WERI-Rb-1 (cell line): ENCODE measurements around the gene PCDH9.

Experiments
- DNase-seq: peaks from one replicate; pipeline ENCODE4 v3.0.0-alpha.2; 2020
- H3K27ac ChIP-seq: fragments of 250-450 bp; sonication (Bioruptor Pico); 2 replicates; pipeline ENCODE4 v1.5.1; 2020; ENCODE audit warnings: mild to moderate bottlenecking, moderate library complexity
- H3K27me3 ChIP-seq: fragments of 250-450 bp; sonication (Bioruptor Pico); 2 replicates; pipeline ENCODE4 v1.5.1; 2021; ENCODE audit warnings: mild to moderate bottlenecking, low read depth, moderate library complexity; ENCODE audit not compliant: insufficient read depth, severe bottlenecking
- H3K36me3 ChIP-seq: fragments of 250-450 bp; sonication (Bioruptor Pico); 2 replicates; pipeline ENCODE4 v1.5.1; 2020; ENCODE audit warnings: mild to moderate bottlenecking, moderate library complexity
- H3K4me3 ChIP-seq: 2 replicates; pipeline ENCODE4 v1.5.1; 2011; ENCODE audit warnings: low read depth, mild to moderate bottlenecking, control low read depth, low read length
- H3K9me3 ChIP-seq: fragments of 250-450 bp; sonication (Bioruptor Pico); 2 replicates; pipeline ENCODE4 v1.5.1; 2021; ENCODE audit warnings: mild to moderate bottlenecking, moderate library complexity; ENCODE audit not compliant: severe bottlenecking
- TF ChIP-seq, protein P1 (sequence below): IDR thresholded peaks from 2 replicates; pipeline ENCODE4 v1.5.1; 2011; ENCODE audit warnings: low read depth, mild to moderate bottlenecking, control low read depth, inconsistent platforms, low read length

Gene PCDH9

DNA sequence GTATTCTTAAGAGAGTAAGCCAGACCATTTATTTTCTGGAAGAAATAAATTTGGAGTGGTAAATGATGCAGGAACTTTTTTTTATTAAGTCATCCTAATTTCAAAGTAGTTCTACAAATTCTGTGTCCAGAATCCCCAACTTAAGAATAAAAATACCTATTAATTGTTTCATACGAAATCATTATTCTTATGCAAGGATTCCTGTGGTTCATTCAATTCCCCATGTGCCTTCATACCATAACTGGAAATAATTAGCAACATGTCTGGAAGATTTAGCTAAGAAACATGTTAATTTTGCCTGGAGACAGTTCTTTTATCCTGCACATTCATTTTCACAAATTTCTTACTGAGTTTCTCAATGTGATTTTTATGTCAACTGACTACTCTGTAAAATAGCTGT lies 408.6 kb downstream of the PCDH9 start:
- Histone ChIP-seq H3K4me3 (no peak overlapping the region), H3K27me3 (no peaks in the 10 kb centered on the region), H3K9me3 (no peaks in the 10 kb centered on the region), H3K36me3 (no peaks in the 10 kb centered on the region), H3K27ac (no peak overlapping the region)
- DNase-seq, result no peak
- TF ChIP-seq, protein P1, sequence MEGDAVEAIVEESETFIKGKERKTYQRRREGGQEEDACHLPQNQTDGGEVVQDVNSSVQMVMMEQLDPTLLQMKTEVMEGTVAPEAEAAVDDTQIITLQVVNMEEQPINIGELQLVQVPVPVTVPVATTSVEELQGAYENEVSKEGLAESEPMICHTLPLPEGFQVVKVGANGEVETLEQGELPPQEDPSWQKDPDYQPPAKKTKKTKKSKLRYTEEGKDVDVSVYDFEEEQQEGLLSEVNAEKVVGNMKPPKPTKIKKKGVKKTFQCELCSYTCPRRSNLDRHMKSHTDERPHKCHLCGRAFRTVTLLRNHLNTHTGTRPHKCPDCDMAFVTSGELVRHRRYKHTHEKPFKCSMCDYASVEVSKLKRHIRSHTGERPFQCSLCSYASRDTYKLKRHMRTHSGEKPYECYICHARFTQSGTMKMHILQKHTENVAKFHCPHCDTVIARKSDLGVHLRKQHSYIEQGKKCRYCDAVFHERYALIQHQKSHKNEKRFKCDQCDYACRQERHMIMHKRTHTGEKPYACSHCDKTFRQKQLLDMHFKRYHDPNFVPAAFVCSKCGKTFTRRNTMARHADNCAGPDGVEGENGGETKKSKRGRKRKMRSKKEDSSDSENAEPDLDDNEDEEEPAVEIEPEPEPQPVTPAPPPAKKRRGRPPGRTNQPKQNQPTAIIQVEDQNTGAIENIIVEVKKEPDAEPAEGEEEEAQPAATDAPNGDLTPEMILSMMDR, result no peak

DNA sequence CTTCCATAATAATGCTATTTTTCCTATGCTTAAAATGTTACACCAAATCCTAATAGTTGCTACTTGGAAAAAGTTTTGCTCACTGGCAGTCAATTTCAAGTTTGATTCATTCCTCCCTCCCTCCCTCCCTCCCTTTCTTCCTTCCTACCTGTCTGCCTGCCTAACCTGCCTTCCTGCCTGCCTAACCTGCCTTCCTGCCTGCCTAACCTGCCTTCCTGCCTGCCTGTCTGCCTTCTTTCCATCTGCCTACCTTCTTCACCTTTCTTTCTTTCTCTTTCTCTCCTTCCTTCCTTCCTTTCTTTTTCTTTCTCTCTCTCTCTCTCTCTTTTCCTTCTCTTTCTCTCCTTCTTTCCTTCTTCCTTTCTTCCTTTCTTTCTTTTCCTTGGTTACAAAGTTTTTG lies 418.7 kb downstream of the PCDH9 start:
- Histone ChIP-seq H3K27ac (no peak overlapping the region), H3K9me3 (no peaks in the 10 kb centered on the region), H3K4me3 (no peak overlapping the region), H3K36me3 (no peaks in the 10 kb centered on the region), H3K27me3 (no peaks in the 10 kb centered on the region)
- TF ChIP-seq, protein P1, result no peak
- DNase-seq, result no peak

GRCh38 chr13:66809485-66809884 lies 420.7 kb downstream of the PCDH9 start:
- DNase-seq, result no peak
- no peaks in the 10 kb centered on the region for H3K36me3 ChIP-seq
- H3K9me3 ChIP-seq, result no peaks in the 10 kb centered on the region
- no peak overlapping the region for H3K27ac ChIP-seq
- no peak overlapping the region for H3K4me3 ChIP-seq
- no peaks in the 10 kb centered on the region for H3K27me3 ChIP-seq
- TF ChIP-seq, protein P1, result no peak

GRCh38 chr13:66807251-66807650 lies 422.9 kb downstream of the PCDH9 start:
- no peaks in the 10 kb centered on the region for H3K9me3 ChIP-seq
- no peak overlapping the region for H3K27ac ChIP-seq
- DNase-seq, result no peak
- H3K27me3 ChIP-seq, result no peaks in the 10 kb centered on the region
- H3K4me3 ChIP-seq, result no peak overlapping the region
- TF ChIP-seq, protein P1, result no peak
- no peaks in the 10 kb centered on the region for H3K36me3 ChIP-seq

GRCh38 chr13:66805657-66806056 lies 424.5 kb downstream of the PCDH9 start:
- TF ChIP-seq, protein P1, result no peak
- H3K27ac ChIP-seq, result no peak overlapping the region
- H3K36me3 ChIP-seq, result no peaks in the 10 kb centered on the region
- H3K9me3 ChIP-seq, result no peaks in the 10 kb centered on the region
- H3K4me3 ChIP-seq, result no peak overlapping the region
- no peaks in the 10 kb centered on the region for H3K27me3 ChIP-seq
- no peak for DNase-seq

DNA sequence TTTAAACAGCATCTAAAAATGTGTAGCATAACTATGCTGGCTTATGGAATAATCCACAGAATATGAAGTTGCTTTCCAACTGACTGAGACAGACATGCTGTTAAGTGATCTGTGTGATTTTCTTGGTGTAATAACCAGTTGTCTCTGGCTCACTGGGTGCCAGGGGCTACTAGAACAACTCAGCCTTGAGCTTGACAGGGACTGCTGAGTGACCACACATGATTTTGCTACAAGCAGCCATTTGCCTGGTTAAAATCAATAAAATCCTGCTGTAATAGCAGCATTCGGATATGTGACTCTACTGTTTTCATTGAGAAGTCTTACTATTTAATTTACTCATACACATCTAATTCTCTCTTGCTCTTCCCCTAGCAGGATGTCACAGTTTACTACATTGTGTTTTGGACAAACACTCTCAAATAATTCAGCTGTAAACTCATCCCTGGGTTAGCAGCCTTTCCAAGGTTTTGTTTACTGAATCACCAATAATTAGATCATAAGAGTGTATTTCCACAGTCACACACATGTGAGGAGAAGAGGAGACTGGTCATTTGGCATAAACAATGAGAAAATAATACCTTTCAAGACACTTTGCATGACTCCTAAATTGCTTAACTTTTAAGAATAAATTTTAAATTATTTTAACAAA lies 426.2 kb downstream of the PCDH9 start:
- no peaks in the 10 kb centered on the region for H3K9me3 ChIP-seq
- no peak for DNase-seq
- H3K36me3 ChIP-seq, result no peaks in the 10 kb centered on the region
- no peak overlapping the region for H3K4me3 ChIP-seq
- TF ChIP-seq, protein P1, result no peak
- no peak overlapping the region for H3K27ac ChIP-seq
- H3K27me3 ChIP-seq, result no peaks in the 10 kb centered on the region
